Neuronal stem cell (in vitro differentiated cells): ENCODE measurements around the gene ATOH8.
A peak's percentile ranks its signal among the peaks of the same experiment; 100 is the strongest.

Experiments
- DNase-seq: peaks from one replicate; pipeline ENCODE4 v3.0.0-alpha.2; 2013; ENCODE audit warnings: low spot score
- H2AFZ ChIP-seq: one replicate; pipeline ENCODE4 v1.6.1; 2013; ENCODE audit warnings: mild to moderate bottlenecking, low read length, inconsistent platforms
- H2AK5ac ChIP-seq: 2 replicates; pipeline ENCODE4 v1.6.1; 2013; ENCODE audit warnings: low read depth, mild to moderate bottlenecking, inconsistent platforms, low read length, moderate library complexity, mixed read lengths
- H2BK120ac ChIP-seq: 2 replicates; pipeline ENCODE4 v1.6.1; 2013; ENCODE audit warnings: low read depth, mild to moderate bottlenecking, inconsistent platforms, low read length, moderate library complexity, mixed read lengths
- H2BK12ac ChIP-seq: one replicate; pipeline ENCODE4 v1.6.1; 2013; ENCODE audit warnings: low read length, inconsistent platforms
- H2BK15ac ChIP-seq: 2 replicates; pipeline ENCODE4 v1.6.1; 2013; ENCODE audit warnings: mild to moderate bottlenecking, low read length, inconsistent platforms, mixed read lengths
- H2BK5ac ChIP-seq: one replicate; pipeline ENCODE4 v1.6.1; 2013; ENCODE audit warnings: inconsistent platforms, mild to moderate bottlenecking, low read length, moderate library complexity
- H3K14ac ChIP-seq: one replicate; pipeline ENCODE4 v1.6.1; 2013; ENCODE audit warnings: low read length, inconsistent platforms
- H3K18ac ChIP-seq: 2 replicates; pipeline ENCODE4 v1.6.1; 2013; ENCODE audit warnings: low read length, inconsistent platforms
- H3K23ac ChIP-seq: 2 replicates; pipeline ENCODE4 v1.6.1; 2013; ENCODE audit warnings: low read depth, mild to moderate bottlenecking, mixed read lengths, low read length, inconsistent platforms; ENCODE audit not compliant: poor library complexity
- H3K27ac ChIP-seq: replicated peaks from 3 replicates; pipeline ENCODE4 v1.5.1; 2013; ENCODE audit warnings: low read length, inconsistent platforms
- H3K27me3 ChIP-seq, 3 experiments: 2 replicates each; pipeline ENCODE4 v1.6.1; 2013; ENCODE audit warnings: low read length in 3 of 3, mild to moderate bottlenecking in 2 of 3, inconsistent platforms in 1 of 3, low read depth in 1 of 3, mixed read lengths in 1 of 3, moderate library complexity in 1 of 3; ENCODE audit not compliant: control insufficient read depth in 3 of 3, insufficient read depth in 3 of 3
- H3K36me3 ChIP-seq, 2 donors: replicated peaks in 1 of 2; 2 replicates each; pipeline ENCODE4 v1.6.1; 2013; ENCODE audit warnings: low read length in 2 of 2; ENCODE audit not compliant: control insufficient read depth in 2 of 2, insufficient read depth in 2 of 2
- H3K4ac ChIP-seq: 2 replicates; pipeline ENCODE4 v1.6.1; 2013; ENCODE audit warnings: inconsistent platforms, mild to moderate bottlenecking, low read length, moderate library complexity
- H3K4me1 ChIP-seq, 2 donors: 1 replicate in 1 of 2; 2 replicates in 1 of 2; pipeline ENCODE4 v1.6.1; 2013; ENCODE audit warnings: low read length in 2 of 2, low read depth in 1 of 2; ENCODE audit not compliant: control insufficient read depth in 2 of 2, insufficient read depth in 1 of 2
- H3K4me2 ChIP-seq: one replicate; pipeline ENCODE4 v1.6.1; 2013; ENCODE audit warnings: mild to moderate bottlenecking, low read length, inconsistent platforms; ENCODE audit not compliant: insufficient read depth, poor library complexity, severe bottlenecking
- H3K4me3 ChIP-seq, 2 donors: 2 replicates each; pipeline ENCODE4 v1.5.1; 2013; ENCODE audit warnings: low read length in 2 of 2, mild to moderate bottlenecking in 2 of 2, inconsistent platforms in 1 of 2, moderate library complexity in 1 of 2
- H3K79me1 ChIP-seq: one replicate; pipeline ENCODE4 v1.6.1; 2013; ENCODE audit warnings: low read depth, mild to moderate bottlenecking, inconsistent platforms, low read length, moderate library complexity
- H3K9ac ChIP-seq: one replicate; pipeline ENCODE4 v1.6.1; 2013; ENCODE audit warnings: mild to moderate bottlenecking, low read depth, low read length, inconsistent platforms; ENCODE audit not compliant: poor library complexity
- H3K9me3 ChIP-seq, 2 donors: replicated peaks in 1 of 2; 2 replicates each; pipeline versions ENCODE3 to v1.6.1; 2013; ENCODE audit warnings: low read length in 2 of 2, mild to moderate bottlenecking in 2 of 2, inconsistent platforms in 1 of 2, low read depth in 1 of 2, mixed read lengths in 1 of 2, moderate library complexity in 1 of 2; ENCODE audit not compliant: control insufficient read depth in 2 of 2, insufficient read depth in 1 of 2
- H4K8ac ChIP-seq: one replicate; pipeline ENCODE4 v1.6.1; 2013; ENCODE audit warnings: low read depth, mild to moderate bottlenecking, inconsistent platforms, low read length, moderate library complexity
- H4K91ac ChIP-seq: one replicate; pipeline ENCODE4 v1.6.1; 2013; ENCODE audit warnings: low read length, low read depth, mild to moderate bottlenecking, inconsistent platforms; ENCODE audit not compliant: poor library complexity
- WGBS, 2 donors: extraction: QIAGEN DNeasy Blood & Tissue Kit; methylation state at CpG; one replicate each; pipeline ENCODE4 v1.1.7; 2013; ENCODE audit warnings: missing lambda C conversion rate in 2 of 2, mixed read lengths in 1 of 2; ENCODE audit not compliant: insufficient read length in 2 of 2, insufficient replicate concordance in 1 of 2; ENCODE audit errors: extremely low coverage in 2 of 2; 5-methylcytosine and 5-hydroxymethylcytosine counted together

The ATOH8 gene

DNA sequence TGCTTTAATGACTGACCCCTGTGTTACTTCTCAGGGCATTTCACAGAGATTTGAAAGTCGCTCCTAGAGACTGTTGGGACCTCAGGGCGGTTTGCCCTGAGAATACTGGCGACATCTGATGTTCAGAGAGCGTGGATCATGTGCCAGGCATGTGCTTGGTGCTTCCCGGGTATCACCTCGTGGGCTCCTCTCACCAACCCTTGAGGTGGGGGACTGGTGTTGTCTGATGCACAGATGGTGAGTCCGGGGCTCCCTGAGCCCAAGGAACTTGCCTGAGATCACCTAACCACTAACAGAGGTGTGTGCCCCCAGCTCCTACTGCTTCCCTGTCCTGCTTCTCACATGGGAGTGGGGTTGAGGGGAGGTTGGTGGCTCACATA lies 16.2 kb downstream of the ATOH8 start:
- Histone ChIP-seq H2AFZ (no peak overlapping the region), H3K9ac (no peak overlapping the region), H3K4ac (no peak overlapping the region), H2BK120ac (no peak overlapping the region), H3K4me2 (no peak overlapping the region), H2BK12ac (peak overlapping the region; percentile 58), H3K18ac (peak overlapping the region; percentile 4), H4K8ac (no peak overlapping the region), H2AK5ac (peak overlapping the region; percentile 15), H3K4me1 (peaks cover 18 to 41% of the 10 kb centered on the region in 2 donors), H2BK15ac (peak overlapping the region; percentile 59), H3K27me3 (peaks cover 0 to 7% (median 0%) of the 10 kb centered on the region in 3 experiments), H3K27ac (no peak overlapping the region), H4K91ac (no peak overlapping the region), H2BK5ac (no peak overlapping the region), H3K4me3 (no peak overlapping the region), H3K79me1 (no peaks in the 10 kb centered on the region), H3K36me3 (peaks cover 0 to 66% of the 10 kb centered on the region in 2 donors), H3K23ac (no peak overlapping the region), H3K14ac (no peak overlapping the region), H3K9me3 (no peaks in the 10 kb centered on the region)
- no CpG with 5 or more reads among the region's 7 CpGs for WGBS, 2 donors
- no peak for DNase-seq

DNA sequence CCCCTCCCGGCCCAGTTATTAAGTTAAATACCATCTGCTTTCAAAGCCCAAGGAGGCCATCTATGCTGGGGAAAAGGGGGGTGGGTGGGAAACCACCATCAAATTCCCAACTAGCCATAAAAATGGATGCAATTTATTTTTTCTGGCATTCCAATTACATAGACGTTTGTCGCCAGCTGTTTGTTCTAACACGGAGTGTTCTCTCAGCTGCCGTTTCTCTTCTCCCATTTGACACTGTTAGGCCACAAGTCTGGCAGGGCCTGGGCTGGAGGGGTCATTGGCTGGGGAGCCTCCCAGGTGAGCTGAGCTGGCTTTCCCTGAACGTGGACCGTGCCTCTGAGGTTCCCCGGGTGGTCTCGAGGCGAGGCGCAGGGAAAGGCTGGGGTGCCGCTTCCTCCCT lies 16.6 kb downstream of the ATOH8 start:
- no peak overlapping the region for H2AFZ ChIP-seq
- H2BK12ac ChIP-seq, result no peak overlapping the region
- peaks cover 0 to 70% of the 10 kb centered on the region in 2 donors for H3K36me3 ChIP-seq
- peak overlapping the region; percentile 59 for H2BK15ac ChIP-seq
- H3K9me3 ChIP-seq, result peaks cover 0 to 2% of the 10 kb centered on the region in 2 donors
- H2BK120ac ChIP-seq, result no peak overlapping the region
- DNase-seq, result no peak
- H3K9ac ChIP-seq, result no peak overlapping the region
- H3K4me3 ChIP-seq, result no peak overlapping the region
- no peak overlapping the region for H3K23ac ChIP-seq
- H3K4me2 ChIP-seq, result no peak overlapping the region
- no peak overlapping the region for H3K4ac ChIP-seq
- H3K79me1 ChIP-seq, result no peaks in the 10 kb centered on the region
- peaks cover 15 to 41% of the 10 kb centered on the region in 2 donors for H3K4me1 ChIP-seq
- H4K8ac ChIP-seq, result no peak overlapping the region
- no peak overlapping the region for H4K91ac ChIP-seq
- no peak overlapping the region for H2BK5ac ChIP-seq
- no peak overlapping the region for H3K27ac ChIP-seq
- no peak overlapping the region for H3K14ac ChIP-seq
- peak overlapping the region; percentile 36 for H2AK5ac ChIP-seq
- peaks cover 0 to 7% (median 0%) of the 10 kb centered on the region in 3 experiments for H3K27me3 ChIP-seq
- no CpG with 5 or more reads among the region's 12 CpGs for WGBS, 2 donors
- no peak overlapping the region for H3K18ac ChIP-seq

GRCh38 chr2:85770786-85771409 lies 17.1 kb downstream of the ATOH8 start:
- Histone ChIP-seq H4K8ac (no peak overlapping the region), H2BK120ac (no peak overlapping the region), H3K27me3 (peaks cover 0 to 7% (median 0%) of the 10 kb centered on the region in 3 experiments), H3K14ac (no peak overlapping the region), H3K4me2 (no peak overlapping the region), H2AFZ (no peak overlapping the region), H3K4me1 (peaks cover 10 to 37% of the 10 kb centered on the region in 2 donors), H3K9ac (no peak overlapping the region), H2BK5ac (no peak overlapping the region), H2BK15ac (peak overlapping the region; percentile 59), H2AK5ac (peak overlapping the region; percentile 36), H3K79me1 (no peaks in the 10 kb centered on the region), H4K91ac (no peak overlapping the region), H3K18ac (no peak overlapping the region), H3K36me3 (peaks cover 0 to 70% of the 10 kb centered on the region in 2 donors), H3K27ac (no peak overlapping the region), H3K23ac (no peak overlapping the region), H3K9me3 (peaks cover 0 to 4% of the 10 kb centered on the region in 2 donors), H2BK12ac (no peak overlapping the region), H3K4me3 (no peak overlapping the region), H3K4ac (no peak overlapping the region)
- no peak for DNase-seq
- no CpG with 5 or more reads among the region's 10 CpGs for WGBS, 2 donors

DNA sequence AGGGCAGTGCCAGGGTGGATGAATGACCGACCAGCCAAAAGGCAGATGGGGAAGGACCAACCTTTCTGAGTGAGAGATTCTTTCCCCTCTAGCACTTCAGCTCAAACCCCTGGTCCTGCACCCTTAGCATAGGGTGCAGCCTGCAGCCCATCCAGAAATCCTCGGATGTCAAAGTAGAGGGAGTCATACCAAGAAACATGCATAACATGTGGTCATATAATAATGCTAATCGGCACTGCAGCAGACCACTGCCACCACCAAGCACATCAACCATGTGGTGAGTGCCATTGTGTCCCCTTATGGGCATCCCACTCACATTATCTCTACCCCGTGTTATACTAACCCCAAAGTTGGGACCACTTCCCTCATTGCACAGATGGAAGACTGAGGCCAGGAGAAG lies 17.7 kb downstream of the ATOH8 start:
- Histone ChIP-seq H3K23ac (no peak overlapping the region), H3K14ac (no peak overlapping the region), H2AFZ (no peak overlapping the region), H3K27ac (no peak overlapping the region), H2BK5ac (no peak overlapping the region), H3K18ac (peak overlapping the region; percentile 80), H4K8ac (no peak overlapping the region), H3K4me2 (no peak overlapping the region), H2AK5ac (peak overlapping the region; percentile 77), H3K79me1 (no peaks in the 10 kb centered on the region), H3K4ac (no peak overlapping the region), H2BK15ac (peak overlapping the region; percentile 32), H3K4me3 (no peak overlapping the region), H4K91ac (no peak overlapping the region), H3K9ac (no peak overlapping the region), H3K36me3 (peaks cover 0 to 76% of the 10 kb centered on the region in 2 donors), H3K9me3 (peaks cover 0 to 4% of the 10 kb centered on the region in 2 donors), H3K27me3 (peaks cover 0 to 9% (median 0%) of the 10 kb centered on the region in 3 experiments), H2BK120ac (no peak overlapping the region), H2BK12ac (no peak overlapping the region), H3K4me1 (peaks cover 4 to 32% of the 10 kb centered on the region in 2 donors)
- DNase-seq, result no peak
- whole genome bisulfite sequencing, 2 donors, result no CpG with 5 or more reads among the region's 4 CpGs
